ENCODE data around the gene E2F1.

DNA sequence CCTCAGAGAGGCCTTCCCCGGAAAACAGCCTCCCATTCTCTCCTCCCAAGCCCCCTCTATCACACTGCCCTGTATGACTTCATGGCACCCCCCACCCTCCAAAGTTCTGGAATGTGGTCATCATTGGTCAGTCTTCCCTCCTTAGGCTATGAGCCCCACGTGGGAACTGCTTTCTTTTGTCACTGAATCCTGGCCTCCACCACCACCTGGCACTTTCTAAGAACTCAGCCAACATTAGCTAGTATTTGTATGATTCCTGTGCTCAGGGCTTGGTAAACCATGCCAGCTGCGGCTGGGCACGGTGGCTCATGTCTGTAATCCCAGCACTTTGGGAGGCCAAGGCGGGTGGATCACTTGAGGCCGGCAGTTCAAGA is 8.4 kb upstream of the E2F1 start:
- TF ChIP-seq, protein P1, sequence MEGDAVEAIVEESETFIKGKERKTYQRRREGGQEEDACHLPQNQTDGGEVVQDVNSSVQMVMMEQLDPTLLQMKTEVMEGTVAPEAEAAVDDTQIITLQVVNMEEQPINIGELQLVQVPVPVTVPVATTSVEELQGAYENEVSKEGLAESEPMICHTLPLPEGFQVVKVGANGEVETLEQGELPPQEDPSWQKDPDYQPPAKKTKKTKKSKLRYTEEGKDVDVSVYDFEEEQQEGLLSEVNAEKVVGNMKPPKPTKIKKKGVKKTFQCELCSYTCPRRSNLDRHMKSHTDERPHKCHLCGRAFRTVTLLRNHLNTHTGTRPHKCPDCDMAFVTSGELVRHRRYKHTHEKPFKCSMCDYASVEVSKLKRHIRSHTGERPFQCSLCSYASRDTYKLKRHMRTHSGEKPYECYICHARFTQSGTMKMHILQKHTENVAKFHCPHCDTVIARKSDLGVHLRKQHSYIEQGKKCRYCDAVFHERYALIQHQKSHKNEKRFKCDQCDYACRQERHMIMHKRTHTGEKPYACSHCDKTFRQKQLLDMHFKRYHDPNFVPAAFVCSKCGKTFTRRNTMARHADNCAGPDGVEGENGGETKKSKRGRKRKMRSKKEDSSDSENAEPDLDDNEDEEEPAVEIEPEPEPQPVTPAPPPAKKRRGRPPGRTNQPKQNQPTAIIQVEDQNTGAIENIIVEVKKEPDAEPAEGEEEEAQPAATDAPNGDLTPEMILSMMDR (IDR thresholded peaks at IDR 0.05), result no peak
- no peak for TF ChIP-seq POLR2A (IDR thresholded peaks at IDR 0.05)

Data from esophagus squamous epithelium (tissue), 4 donors.